HG02759 (cell line): ENCODE measurements around the gene ZC3H7A.

Source experiments
- ATAC-seq: cut with Tn5 transposase; IDR thresholded peaks from one replicate; pipeline ENCODE4 v1.9.1; 2021; ENCODE audit warnings: mild to moderate bottlenecking, moderate library complexity; ENCODE audit not compliant: unreplicated experiment

The ZC3H7A gene

GRCh38 chr16:11740567-11740966 is 56.5 kb downstream of the ZC3H7A start:
- no peak for ATAC-seq

GRCh38 chr16:11738742-11739544 is 58.1 kb downstream of the ZC3H7A start:
- no peak for ATAC-seq

- no peak for ATAC-seq
These were observed 59.3 kb downstream of the ZC3H7A start for GRCh38 chr16:11737713-11738112.

- ATAC-seq, result no peak
These were observed 60.2 kb downstream of the ZC3H7A start for GRCh38 chr16:11736903-11737302.

GRCh38 chr16:11735787-11736186 is 61.3 kb downstream of the ZC3H7A start:
- ATAC-seq, result no peak

- no peak for ATAC-seq
These were observed 62.4 kb downstream of the ZC3H7A start for GRCh38 chr16:11734653-11735043.

GRCh38 chr16:11734025-11734652 is 62.9 kb downstream of the ZC3H7A start:
- no peak for ATAC-seq

- ATAC-seq, result no peak
These were observed 65.8 kb downstream of the ZC3H7A start for GRCh38 chr16:11731222-11731621.

GRCh38 chr16:11729787-11730186 is 67.3 kb downstream of the ZC3H7A start:
- ATAC-seq, result no peak

- ATAC-seq, result no peak
These were observed 69.1 kb downstream of the ZC3H7A start for GRCh38 chr16:11727796-11728543.

GRCh38 chr16:11726008-11726407 is 71.0 kb downstream of the ZC3H7A start:
- ATAC-seq, result no peak

- no peak for ATAC-seq
These were observed 71.6 kb downstream of the ZC3H7A start for GRCh38 chr16:11725457-11725856.

GRCh38 chr16:11722468-11722808 is 74.6 kb downstream of the ZC3H7A start:
- no peak for ATAC-seq

GRCh38 chr16:11721781-11722467 is 75.1 kb downstream of the ZC3H7A start:
- ATAC-seq, result no peak

GRCh38 chr16:11719762-11720161 is 77.3 kb downstream of the ZC3H7A start:
- no peak for ATAC-seq

GRCh38 chr16:11719171-11719570 is 77.9 kb downstream of the ZC3H7A start:
- ATAC-seq, result no peak

- no peak for ATAC-seq
These were observed 79.2 kb downstream of the ZC3H7A start for GRCh38 chr16:11717811-11718210.

- no peak for ATAC-seq
These were observed 80.7 kb downstream of the ZC3H7A start for GRCh38 chr16:11716336-11716735.

GRCh38 chr16:11715246-11715947 is 81.7 kb downstream of the ZC3H7A start:
- ATAC-seq, result no peak

- ATAC-seq, result no peak
These were observed 84.9 kb downstream of the ZC3H7A start for GRCh38 chr16:11712122-11712521.

GRCh38 chr16:11711662-11712061 is 85.4 kb downstream of the ZC3H7A start:
- no peak for ATAC-seq
